Measurements from ENCODE around the gene PTDSS2. TPM values are rescaled to one million over a fixed set of nuclear protein-coding genes. Genes with fewer than 3 reads are reported as not detected.

Gene PTDSS2
- total and polyA plus RNA-seq, 2 of the 13 experiments (the other 11 are each of a cell fraction or from before 2014, with no cell fraction given) = 21.7 to 26.4 TPM

GRCh38 chr11:447923-448731 lies 2.0 kb upstream of the PTDSS2 start (continued):
- TF ChIP-seq ZNF136 (CRISPR knock-in tag; IDR thresholded peaks at IDR 0.05; ENCODE audit: low read depth) (peak; percentile 80; the same call in 1 of the 2 replicates), ZNF547 (CRISPR knock-in tag; IDR thresholded peaks at IDR 0.05) (peak; percentile 62; the same call in 1 of the 2 replicates), ZNF256 (CRISPR knock-in tag; conservative IDR thresholded peaks at IDR 0.05) (no peak), ZNF879 (CRISPR knock-in tag; IDR thresholded peaks at IDR 0.05) (no peak), NAIF1 (CRISPR knock-in tag; IDR thresholded peaks at IDR 0.05; ENCODE audit: borderline replicate concordance) (0 out of 2 replicates have a peak, but pooled peaks have one; percentile 32), SRSF4 (IDR thresholded peaks at IDR 0.05; ENCODE audit: low read depth, low read length, poor library complexity, severe bottlenecking) (no peak), ZNF792 (CRISPR knock-in tag; IDR thresholded peaks at IDR 0.05) (peak; percentile 82; the same call in 1 of the 2 replicates), MXI1 (IDR thresholded peaks at IDR 0.05; ENCODE audit: borderline replicate concordance, low read depth, low read length) (peak; percentile 74; the same call in 1 of the 3 replicates), NR2F2 (IDR thresholded peaks at IDR 0.05; ENCODE audit: borderline replicate concordance, low read depth) (no peak), PTBP1 (IDR thresholded peaks at IDR 0.05; ENCODE audit: low read depth, low read length, poor library complexity, severe bottlenecking) (peak; percentile 84), UBTF (CRISPR knock-in tag; IDR thresholded peaks at IDR 0.05) (peak; percentile 79), ZNF772 (CRISPR knock-in tag; IDR thresholded peaks at IDR 0.05) (no peak), RXRB (CRISPR knock-in tag; IDR thresholded peaks at IDR 0.05; ENCODE audit: borderline replicate concordance) (peak; percentile 67; the same call in 1 of the 2 replicates), MAZ (IDR thresholded peaks at IDR 0.05; ENCODE audit: borderline replicate concordance, low read depth, low read length) (peak; percentile 75; the same call in 1 of the 2 replicates), MAZ (CRISPR knock-in tag; IDR thresholded peaks at IDR 0.05; ENCODE audit: low read depth) (peak; percentile 57; the same call in 1 of the 2 replicates), ATAD3A (CRISPR knock-in tag; IDR thresholded peaks at IDR 0.05) (no peak), TCF7L2 (IDR thresholded peaks at IDR 0.05; ENCODE audit: low read depth, low read length) (no peak), ATF6 (CRISPR knock-in tag; conservative IDR thresholded peaks at IDR 0.05) (no peak; the same call in 1 of the 2 replicates), ZNF230 (CRISPR knock-in tag; IDR thresholded peaks at IDR 0.05) (peak; percentile 86), PATZ1 (CRISPR knock-in tag; IDR thresholded peaks at IDR 0.05) (peak; percentile 89), ZNF496 (CRISPR knock-in tag; IDR thresholded peaks at IDR 0.05; ENCODE audit: insufficient replicate concordance) (no peak)
- TF ChIP-seq, protein P1, sequence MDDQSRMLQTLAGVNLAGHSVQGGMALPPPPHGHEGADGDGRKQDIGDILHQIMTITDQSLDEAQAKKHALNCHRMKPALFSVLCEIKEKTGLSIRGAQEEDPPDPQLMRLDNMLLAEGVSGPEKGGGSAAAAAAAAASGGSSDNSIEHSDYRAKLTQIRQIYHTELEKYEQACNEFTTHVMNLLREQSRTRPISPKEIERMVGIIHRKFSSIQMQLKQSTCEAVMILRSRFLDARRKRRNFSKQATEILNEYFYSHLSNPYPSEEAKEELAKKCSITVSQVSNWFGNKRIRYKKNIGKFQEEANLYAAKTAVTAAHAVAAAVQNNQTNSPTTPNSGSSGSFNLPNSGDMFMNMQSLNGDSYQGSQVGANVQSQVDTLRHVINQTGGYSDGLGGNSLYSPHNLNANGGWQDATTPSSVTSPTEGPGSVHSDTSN (CRISPR knock-in tag; IDR thresholded peaks at IDR 0.05; ENCODE audit: borderline replicate concordance) = no peak
